ENCODE results near the gene LMO7. TPM values are rescaled to one million over a fixed set of nuclear protein-coding genes. Genes with fewer than 3 reads are reported as not detected.

Gene LMO7
- total and polyA plus RNA-seq, 2 experiments from 2014 or later: 139 to 232 TPM

DNA sequence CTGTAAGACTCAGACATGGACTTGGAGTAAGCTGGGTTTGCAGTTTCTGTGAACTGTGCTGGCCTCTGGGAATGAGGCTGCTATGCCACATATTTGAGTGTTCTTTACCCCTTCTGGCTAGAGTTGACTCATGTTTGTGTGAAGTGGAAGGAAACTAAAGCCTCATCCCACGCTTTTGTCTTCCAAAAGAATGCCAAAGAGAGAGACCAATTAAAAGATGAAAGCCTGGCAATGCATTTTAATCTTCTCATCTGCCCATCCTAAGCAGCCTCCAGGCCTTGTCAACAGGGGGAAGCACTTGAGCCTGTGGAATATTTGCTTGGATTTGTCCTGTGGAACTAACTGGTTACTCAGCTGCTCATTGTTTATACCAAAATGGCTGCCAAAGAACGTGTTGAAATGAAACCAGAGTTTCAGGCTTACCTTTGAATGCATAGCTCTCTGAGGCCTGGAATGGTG lies 49.1 kb downstream of the LMO7 start:
- Histone ChIP-seq H3K4me1 (ENCODE audit: low read depth) (no peaks in the 10 kb centered on the region), H3K27ac (no peak overlapping the region), H3K27me3 (no peaks in the 10 kb centered on the region), H3K9me3 (ENCODE audit: low read depth) (no peaks in the 10 kb centered on the region), H3K4me3 (no peak overlapping the region), H3K36me3 (no peaks in the 10 kb centered on the region)
- TF ChIP-seq, protein P1, sequence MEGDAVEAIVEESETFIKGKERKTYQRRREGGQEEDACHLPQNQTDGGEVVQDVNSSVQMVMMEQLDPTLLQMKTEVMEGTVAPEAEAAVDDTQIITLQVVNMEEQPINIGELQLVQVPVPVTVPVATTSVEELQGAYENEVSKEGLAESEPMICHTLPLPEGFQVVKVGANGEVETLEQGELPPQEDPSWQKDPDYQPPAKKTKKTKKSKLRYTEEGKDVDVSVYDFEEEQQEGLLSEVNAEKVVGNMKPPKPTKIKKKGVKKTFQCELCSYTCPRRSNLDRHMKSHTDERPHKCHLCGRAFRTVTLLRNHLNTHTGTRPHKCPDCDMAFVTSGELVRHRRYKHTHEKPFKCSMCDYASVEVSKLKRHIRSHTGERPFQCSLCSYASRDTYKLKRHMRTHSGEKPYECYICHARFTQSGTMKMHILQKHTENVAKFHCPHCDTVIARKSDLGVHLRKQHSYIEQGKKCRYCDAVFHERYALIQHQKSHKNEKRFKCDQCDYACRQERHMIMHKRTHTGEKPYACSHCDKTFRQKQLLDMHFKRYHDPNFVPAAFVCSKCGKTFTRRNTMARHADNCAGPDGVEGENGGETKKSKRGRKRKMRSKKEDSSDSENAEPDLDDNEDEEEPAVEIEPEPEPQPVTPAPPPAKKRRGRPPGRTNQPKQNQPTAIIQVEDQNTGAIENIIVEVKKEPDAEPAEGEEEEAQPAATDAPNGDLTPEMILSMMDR (IDR thresholded peaks at IDR 0.05; ENCODE audit: low read depth, low read length): peak; percentile 12
- peak in 1 of 2 donors; percentile 74 for DNase-seq (ENCODE audit: low read depth in 1 of 2, low spot score in 1 of 2)

DNA sequence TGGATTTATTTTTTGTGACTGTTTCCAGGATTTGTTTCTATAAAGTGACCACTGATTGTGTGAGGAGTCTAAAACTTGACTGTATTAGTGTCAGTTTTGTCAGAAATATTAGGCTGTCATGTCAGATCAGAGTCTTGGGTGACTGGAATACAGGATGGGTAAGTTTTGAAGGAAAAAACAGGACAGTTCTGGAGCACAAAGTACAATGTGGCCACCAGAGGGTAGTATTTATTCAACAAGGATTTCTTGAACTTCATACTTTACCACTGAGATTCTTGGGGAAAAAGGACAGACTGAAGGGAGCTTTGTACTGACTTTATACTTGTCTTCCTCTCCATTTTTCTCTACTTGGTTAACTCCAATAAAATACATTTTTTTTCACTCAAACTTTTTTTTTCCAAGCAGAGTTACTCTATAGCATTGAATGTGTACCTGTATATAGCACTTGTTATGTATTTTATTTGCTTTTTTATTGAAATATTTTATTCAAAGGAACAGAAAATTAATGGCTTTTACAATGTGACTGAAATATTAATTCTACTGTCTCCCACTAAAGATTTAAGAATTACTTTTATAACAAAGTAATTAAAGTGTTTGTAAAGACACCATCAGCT lies 51.1 kb downstream of the LMO7 start:
- Histone ChIP-seq H3K9me3 (ENCODE audit: low read depth) (no peaks in the 10 kb centered on the region), H3K4me3 (no peak overlapping the region), H3K27me3 (no peaks in the 10 kb centered on the region), H3K4me1 (ENCODE audit: low read depth) (no peaks in the 10 kb centered on the region), H3K27ac (no peak overlapping the region), H3K36me3 (no peaks in the 10 kb centered on the region)
- DNase-seq (ENCODE audit: low read depth in 1 of 2, low spot score in 1 of 2): peak; percentile 49 to 62
- TF ChIP-seq, protein P1 (IDR thresholded peaks at IDR 0.05; ENCODE audit: low read depth, low read length): peak; percentile 60

DNA sequence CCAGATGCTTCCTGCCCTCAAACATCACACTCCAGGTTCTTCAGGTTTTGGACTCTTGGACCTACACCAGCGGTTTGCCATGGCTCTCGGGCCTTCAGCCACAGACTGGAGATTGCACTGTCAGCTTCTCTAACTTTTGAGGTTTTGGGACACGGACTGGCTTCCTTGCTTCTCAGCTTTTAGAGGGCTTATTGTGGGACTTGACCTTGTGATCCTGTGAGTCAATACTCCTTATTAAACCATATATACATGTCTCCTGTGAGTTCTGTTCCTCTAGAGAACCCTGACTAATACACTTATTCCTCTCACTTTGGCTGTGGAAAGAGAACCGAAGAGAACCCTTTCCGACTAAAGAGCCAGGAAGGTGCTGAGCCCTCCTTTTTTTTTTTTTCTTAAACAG lies 53.6 kb downstream of the LMO7 start:
- H3K9me3 ChIP-seq (ENCODE audit: low read depth): no peaks in the 10 kb centered on the region
- no peaks in the 10 kb centered on the region for H3K36me3 ChIP-seq
- no peaks in the 10 kb centered on the region for H3K4me1 ChIP-seq (ENCODE audit: low read depth)
- DNase-seq (ENCODE audit: low read depth in 1 of 2, low spot score in 1 of 2): no peak
- no peak overlapping the region for H3K27ac ChIP-seq
- H3K27me3 ChIP-seq: no peaks in the 10 kb centered on the region
- no peak overlapping the region for H3K4me3 ChIP-seq
- TF ChIP-seq, protein P1 (IDR thresholded peaks at IDR 0.05; ENCODE audit: low read depth, low read length): no peak

DNA sequence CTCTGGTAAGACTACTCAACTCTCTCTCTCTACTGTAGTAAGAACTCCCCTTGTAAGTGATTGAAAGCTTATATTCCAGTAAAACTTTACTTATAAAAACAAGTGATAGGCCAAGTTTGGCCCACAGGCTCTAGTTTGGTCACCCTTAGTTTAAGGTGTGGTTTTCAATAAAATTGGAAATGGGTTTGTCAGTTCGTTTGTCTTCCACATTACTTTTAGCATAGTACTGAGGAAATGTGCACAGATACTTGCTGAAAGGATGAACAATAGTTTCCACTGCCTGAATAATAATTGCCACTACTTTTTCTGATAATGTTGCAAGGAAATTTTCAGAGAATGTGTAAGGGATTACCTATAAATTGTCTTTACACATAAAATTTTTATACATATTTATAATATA lies 54.5 kb downstream of the LMO7 start:
- Histone ChIP-seq H3K4me1 (ENCODE audit: low read depth) (no peaks in the 10 kb centered on the region), H3K9me3 (ENCODE audit: low read depth) (no peaks in the 10 kb centered on the region), H3K27ac (no peak overlapping the region), H3K36me3 (no peaks in the 10 kb centered on the region), H3K27me3 (no peaks in the 10 kb centered on the region), H3K4me3 (no peak overlapping the region)
- DNase-seq (ENCODE audit: low read depth in 1 of 2, low spot score in 1 of 2): no peak
- TF ChIP-seq, protein P1 (IDR thresholded peaks at IDR 0.05; ENCODE audit: low read depth, low read length): no peak

DNA sequence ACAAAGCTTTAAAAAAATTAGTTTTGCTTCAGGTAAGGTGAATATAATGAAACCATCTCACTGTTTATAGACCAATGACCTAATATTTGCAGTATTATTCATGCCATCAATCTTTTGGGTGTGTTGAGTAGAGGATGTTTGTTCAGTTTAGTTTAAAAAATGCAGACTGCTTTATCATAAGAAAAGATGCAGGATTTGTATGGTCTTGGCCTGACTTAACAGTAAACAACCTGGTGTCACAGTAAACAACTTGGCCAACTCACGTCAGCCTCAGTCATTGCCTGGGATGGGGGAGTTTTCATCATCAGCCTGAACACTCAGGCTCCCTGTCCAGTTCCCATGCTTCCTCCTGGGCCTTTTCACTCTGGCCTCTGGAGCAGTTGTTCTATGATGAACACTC lies 55.1 kb downstream of the LMO7 start:
- no peak for DNase-seq (ENCODE audit: low read depth in 1 of 2, low spot score in 1 of 2)
- Histone ChIP-seq H3K4me3 (no peak overlapping the region), H3K36me3 (no peaks in the 10 kb centered on the region), H3K9me3 (ENCODE audit: low read depth) (no peaks in the 10 kb centered on the region), H3K4me1 (ENCODE audit: low read depth) (no peaks in the 10 kb centered on the region), H3K27ac (no peak overlapping the region), H3K27me3 (no peaks in the 10 kb centered on the region)
- TF ChIP-seq, protein P1 (IDR thresholded peaks at IDR 0.05; ENCODE audit: low read depth, low read length): no peak

Measured in cardiac muscle cell (in vitro differentiated cells and primary cell).